Right renal cortex interstitium (tissue), 3 donors: ENCODE measurements around the gene OXCT2. TPM values are rescaled to one million over a fixed set of nuclear protein-coding genes. Genes with fewer than 3 reads are reported as not detected.
A peak's percentile ranks its signal among the peaks of the same experiment; 100 is the strongest.
"Not testable (repeated sequence)": the region's sequence is repeated elsewhere in the genome, so short reads cannot be mapped to it uniquely, and the experiment has no call there.

ENCODE experiments used
- DNase-seq, 3 donors: peaks; one replicate each; pipeline ENCODE4 v3.0.0-alpha.2; 2013; ENCODE audit warnings: low read depth in 3 of 3, low spot score in 2 of 3
- polyA plus RNA-seq, 3 donors: library from polyadenylated mRNA; unstranded; fragments of 120-200 nt; gene quantifications; one replicate each; pipeline ENCODE4 v1.2.1, GENCODE V29; 2013; ENCODE audit not compliant: insufficient read length in 3 of 3

OXCT2 gene
- polyA plus RNA-seq, 3 donors = 0.17 to 0.40 (median 0.25) TPM

- DNase-seq = not testable (repeated sequence)
Observed at GRCh38 chr1:39763619-39764374, 7.4 kb downstream of the OXCT2 start.

DNA sequence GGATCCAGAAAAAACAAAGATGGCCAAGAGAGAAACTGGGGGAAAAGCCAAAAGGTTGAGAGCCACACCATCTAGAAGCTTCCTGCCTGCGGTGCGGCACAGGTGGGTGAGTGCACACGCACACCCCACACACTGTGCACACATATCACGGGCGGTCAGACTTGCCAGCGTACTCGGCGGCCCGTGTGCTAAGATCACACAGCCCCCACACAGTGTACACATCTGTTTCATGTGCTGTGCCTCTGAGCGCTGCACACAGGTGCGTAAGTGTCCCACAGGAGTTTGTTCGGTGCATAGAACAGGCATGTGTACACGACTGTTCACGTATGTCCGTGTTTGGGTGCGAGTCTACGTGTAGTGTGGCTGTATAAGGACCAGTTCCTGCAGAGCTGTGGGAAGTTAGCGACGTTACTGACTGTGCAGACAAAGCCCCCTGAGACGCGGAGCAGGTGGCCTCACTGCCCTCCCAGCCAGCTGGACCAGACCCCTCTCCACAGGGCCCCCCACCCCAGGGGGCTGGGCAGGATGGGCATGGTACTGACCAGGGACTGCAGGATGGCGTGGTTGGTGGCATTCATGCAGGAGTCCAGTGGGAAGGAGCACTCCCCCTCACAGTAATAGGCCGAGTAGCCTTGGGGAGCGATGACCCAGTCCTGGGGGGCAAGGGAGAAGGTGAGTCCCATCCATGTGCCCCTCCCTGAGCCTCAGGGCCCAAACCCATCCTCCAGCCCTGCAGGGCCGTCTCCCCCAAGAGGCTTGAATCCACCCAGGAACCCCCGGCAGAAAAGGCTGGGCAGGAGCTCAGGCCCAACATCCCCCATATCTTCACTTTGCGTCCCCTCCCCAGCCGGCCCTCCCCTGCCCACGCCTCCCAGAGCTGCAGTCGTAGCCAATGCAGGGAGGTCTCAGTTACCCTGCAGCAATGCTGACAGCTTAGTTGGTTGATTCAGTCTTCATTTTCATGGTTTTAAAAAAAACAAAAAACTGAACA is 8.3 kb downstream of the OXCT2 start:
- no peak for DNase-seq

DNA sequence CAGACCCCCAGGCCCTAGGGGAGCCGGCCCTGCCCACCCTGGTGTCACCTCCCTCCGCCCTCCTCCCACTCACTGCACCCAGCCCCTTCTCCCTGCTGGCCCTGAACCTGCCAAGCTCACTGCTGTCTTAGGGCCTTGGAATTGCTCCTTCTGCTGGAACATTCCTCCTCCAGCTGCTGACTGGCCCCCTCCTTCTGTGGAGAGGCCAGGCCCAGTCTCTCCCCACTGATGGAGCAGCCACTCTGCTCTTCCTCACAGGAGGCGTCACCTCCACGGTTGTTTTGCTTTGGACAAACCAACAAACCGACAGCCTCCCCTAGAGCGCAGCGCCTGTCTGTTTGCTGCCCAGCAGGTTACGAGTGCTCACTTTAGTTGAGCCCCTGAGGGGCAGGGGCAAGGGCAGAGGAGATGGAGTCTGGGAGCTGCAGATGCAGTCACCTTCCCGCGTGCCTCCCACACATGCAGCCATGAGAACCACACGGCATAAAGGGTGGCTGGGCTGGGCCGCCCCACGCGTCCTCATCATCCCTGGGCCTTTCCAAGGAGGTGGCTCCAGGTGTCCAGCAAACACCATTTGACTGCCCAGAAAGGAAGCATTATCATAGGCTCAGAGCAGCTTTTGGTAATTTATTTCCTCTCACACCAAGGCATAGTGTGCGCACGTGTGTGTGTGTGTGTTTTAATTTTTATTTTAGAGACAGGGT is 9.4 kb downstream of the OXCT2 start:
- no peak for DNase-seq

DNA sequence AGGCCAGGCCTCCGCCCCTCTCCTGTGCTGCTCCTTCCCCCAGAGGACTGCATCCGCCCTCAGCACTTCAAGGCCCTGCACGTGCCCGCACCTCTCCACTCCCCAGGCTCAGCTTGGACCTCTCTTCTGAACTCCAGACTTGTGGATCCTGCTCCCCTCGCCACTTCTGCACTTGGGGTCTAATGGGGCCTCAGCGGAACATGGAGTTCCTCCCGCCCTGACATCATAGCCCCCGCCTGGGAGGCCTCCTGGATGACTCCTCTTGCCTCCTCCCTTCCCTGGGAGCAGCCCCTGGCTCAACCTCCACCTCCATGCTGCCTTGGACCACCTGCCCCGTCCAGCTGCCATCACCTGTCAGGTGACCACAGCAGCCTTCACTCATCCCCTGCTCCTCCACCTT is 10.1 kb downstream of the OXCT2 start:
- DNase-seq = no peak

DNA sequence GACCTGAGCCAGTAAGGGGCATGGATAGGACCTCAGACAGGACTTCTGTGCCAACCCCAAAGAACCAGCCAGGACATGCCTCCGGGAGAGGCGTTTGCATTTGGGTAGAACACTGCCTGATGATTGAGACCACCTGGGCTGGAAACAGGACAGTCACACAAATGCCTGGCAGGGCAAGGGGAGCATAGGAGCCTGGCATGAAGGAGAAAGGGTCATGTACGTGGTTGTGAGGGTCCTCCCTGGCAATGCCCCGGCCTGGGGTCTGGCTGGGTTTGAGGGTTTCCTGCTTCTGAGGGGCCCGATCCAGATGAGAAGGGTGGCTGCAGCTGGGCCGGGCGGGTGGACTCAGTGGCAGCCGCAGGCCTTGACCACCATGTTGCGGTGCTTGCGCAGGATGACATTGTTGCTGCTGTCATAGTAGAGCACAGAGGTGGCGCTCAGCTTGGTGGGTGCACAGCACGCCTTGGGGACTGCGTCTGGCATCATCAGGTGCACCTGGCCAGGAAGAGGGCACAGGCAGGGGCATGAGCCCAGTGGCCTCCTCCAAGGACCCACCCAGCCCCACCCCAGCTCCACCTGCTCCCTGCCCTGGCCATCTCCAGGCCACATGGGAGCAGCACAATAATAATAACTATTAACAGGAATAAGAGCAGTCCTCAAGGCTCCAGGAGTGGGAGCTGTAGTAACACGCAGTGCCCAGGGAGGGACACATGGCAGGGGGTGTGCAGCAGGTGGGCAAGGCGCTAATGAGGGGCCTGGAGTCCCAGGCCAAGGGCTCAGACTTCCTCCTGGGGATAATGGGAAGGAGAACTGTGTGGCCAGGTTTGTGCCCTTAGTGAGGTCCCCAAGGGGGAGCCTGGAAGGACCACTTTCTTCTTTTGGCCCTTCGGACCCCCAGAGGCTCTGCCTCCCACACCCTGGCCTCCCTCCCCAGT is 10.8 kb downstream of the OXCT2 start:
- no peak for DNase-seq

- no peak for DNase-seq
Observed at GRCh38 chr1:39759436-39759726, 11.8 kb downstream of the OXCT2 start.

- no peak for DNase-seq
Observed at GRCh38 chr1:39758556-39759435, 12.4 kb downstream of the OXCT2 start.

GRCh38 chr1:39757501-39757900 is 13.6 kb downstream of the OXCT2 start:
- DNase-seq = no peak

- DNase-seq = no peak
Observed at GRCh38 chr1:39755965-39756659, 15.0 kb downstream of the OXCT2 start.

DNA sequence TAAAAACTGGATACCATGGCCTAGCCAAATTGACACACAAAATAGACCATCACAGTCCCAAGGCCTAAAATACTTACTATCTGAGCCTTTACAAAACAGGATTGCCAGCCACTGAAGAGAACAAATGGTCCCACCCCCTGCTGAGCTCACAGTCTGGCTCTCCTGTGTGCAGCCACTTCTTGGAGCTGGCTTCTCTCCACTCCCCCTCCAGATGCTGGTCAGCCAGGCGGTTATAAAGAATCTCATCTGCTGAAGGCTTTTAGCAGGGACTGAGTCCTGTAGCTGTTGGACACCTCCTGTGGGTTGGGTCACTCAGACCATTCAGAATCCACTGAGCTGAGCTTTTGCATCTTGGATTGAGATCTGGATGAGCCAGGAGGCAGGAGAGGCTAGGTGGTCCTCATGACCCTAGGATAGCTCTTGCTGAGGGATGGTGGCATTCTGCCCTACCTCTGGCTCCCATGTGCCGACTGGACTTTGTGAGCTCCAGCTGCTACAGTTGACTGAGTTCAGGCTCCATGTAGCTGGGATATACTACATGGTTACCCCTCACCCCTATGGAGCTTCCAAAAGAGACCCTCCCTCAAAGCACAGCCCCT is 16.1 kb downstream of the OXCT2 start:
- DNase-seq = no peak

DNA sequence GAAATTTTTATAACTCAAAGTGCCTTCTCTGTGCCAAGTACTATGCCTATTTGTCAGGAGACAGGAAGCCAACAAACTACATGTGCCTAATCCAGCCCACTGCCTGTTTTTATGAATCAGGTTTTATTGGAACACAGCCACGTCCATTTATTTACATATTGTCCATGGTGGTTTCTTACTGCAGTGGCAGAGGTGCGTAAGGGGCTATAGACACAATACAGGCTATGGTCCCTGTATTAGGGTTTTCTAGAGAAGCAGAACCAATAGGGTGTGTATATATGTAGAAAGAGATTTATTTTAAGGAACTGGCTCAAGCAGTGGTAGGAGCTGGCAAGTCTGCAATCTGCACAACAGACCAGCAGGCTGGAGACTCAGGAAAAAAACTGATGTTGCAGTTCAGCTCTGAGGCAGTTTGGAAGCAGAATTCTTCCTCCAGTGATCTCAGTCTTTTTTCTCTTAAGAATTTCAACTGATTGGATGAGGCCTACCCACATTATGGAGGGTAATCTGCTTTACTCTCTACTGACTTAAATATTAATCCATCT is 17.1 kb downstream of the OXCT2 start:
- DNase-seq = no peak

DNA sequence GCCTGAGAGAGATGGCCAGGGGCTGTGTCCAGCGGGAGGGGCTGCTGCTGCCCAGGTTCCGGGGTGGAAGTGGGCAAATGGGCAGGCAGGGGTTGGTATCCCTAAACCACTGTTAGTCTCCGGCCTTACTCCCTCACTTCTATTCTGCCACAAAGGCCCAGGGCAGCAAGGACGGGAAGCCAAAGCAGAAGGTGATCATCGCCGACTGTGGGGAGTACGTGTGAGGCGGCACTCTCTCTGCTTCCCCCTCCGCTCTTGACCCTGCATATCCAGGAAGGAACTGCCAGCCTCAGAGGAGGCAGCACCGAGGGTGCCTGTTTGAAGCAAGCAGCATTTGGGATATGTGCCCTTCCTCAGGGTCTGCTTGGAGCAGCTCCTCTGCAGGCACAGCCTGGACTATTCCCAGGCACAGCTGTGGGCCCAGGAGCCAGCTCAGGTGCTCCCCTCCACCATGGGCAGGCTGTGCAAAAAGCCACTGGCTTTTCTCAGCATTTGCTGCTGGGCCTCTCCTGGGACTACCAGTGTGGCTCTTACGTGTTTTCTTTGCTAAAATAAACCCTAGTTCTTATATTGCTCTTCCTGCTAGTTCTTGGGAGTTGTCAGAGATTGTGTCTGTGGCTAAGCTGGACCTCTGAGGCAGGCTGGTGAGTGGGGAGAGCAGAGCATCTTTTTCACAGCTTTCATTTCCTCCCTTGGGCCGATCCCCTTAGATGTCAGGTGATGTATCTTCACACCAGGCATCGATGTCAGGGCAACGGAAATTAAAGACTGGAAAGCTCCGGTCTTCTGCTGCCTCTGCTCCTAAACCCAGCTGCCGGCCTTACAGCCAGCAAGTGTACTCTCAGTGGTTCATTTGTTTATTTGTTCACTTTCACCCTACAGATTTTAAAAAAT is 17.8 kb downstream of the OXCT2 start:
- DNase-seq = no peak

- no peak for DNase-seq
Observed at GRCh38 chr1:39752703-39753102, 18.4 kb downstream of the OXCT2 start.

- DNase-seq = no peak
Observed at GRCh38 chr1:39751595-39751994, 19.6 kb downstream of the OXCT2 start.

- DNase-seq = no peak
Observed at GRCh38 chr1:39745016-39745670, 26.0 kb downstream of the OXCT2 start.

- DNase-seq = peak; percentile 68 to 87 (median 74)
Observed at GRCh38 chr1:39738622-39739366, 32.4 kb downstream of the OXCT2 start, which contains the start of gene PPIE. PPIE (plus strand) TSS chr1:39738882; CDS start chr1:39738901, 19 bp downstream.
